Chondrocyte (in vitro differentiated cells): ENCODE measurements around the gene SSBP3. TPM values are rescaled to one million over a fixed set of nuclear protein-coding genes. Genes with fewer than 3 reads are reported as not detected.

ENCODE experiments used
- DNase-seq: peaks from one replicate; pipeline ENCODE4 v3.0.0; 2021; ENCODE audit warnings: mixed read lengths, low spot score
- H3K27ac Mint-ChIP-seq: one replicate; pipeline ENCODE4 v1.8.0; 2021; ENCODE audit warnings: mild to moderate bottlenecking, moderate library complexity, mixed read lengths; ENCODE audit not compliant: unreplicated experiment
- H3K27me3 Mint-ChIP-seq: 2 replicates; pipeline ENCODE4 v1.8.0; 2021; ENCODE audit warnings: low read depth, mixed read lengths
- H3K36me3 Mint-ChIP-seq: 2 replicates; pipeline ENCODE4 v1.8.0; 2021; ENCODE audit warnings: low read depth, mixed read lengths
- H3K4me1 Mint-ChIP-seq: 2 replicates; pipeline ENCODE4 v1.8.0; 2021; ENCODE audit warnings: low read depth, mild to moderate bottlenecking, mixed read lengths
- H3K4me3 Mint-ChIP-seq: one replicate; pipeline ENCODE4 v1.8.0; 2021; ENCODE audit warnings: mild to moderate bottlenecking, moderate library complexity, mixed read lengths; ENCODE audit not compliant: unreplicated experiment
- H3K9me3 Mint-ChIP-seq: 2 replicates; pipeline ENCODE4 v1.8.0; 2021; ENCODE audit warnings: low read depth, mixed read lengths
- CTCF ChIP-seq: fragments of 200-600 bp; sonication (generic); IDR thresholded peaks from 2 replicates; pipeline ENCODE4 v1.5.0; 2021; ENCODE audit warnings: antibody characterized with exemption, mild to moderate bottlenecking, moderate library complexity
- total RNA-seq: library from RNA; stranded (reverse); gene quantifications from 3 replicates; pipeline ENCODE4 v1.2.1, GENCODE V29; 2021

SSBP3 gene
- total RNA-seq, 1 donor from 2014 or later: 22.0 TPM

GRCh38 chr1:54356680-54357147 lies 49.5 kb downstream of the SSBP3 start:
- no peak overlapping the region for H3K27ac Mint-ChIP-seq
- peaks cover 8% of the 10 kb centered on the region for H3K4me1 Mint-ChIP-seq
- no peak overlapping the region for H3K4me3 Mint-ChIP-seq

GRCh38 chr1:54355931-54356679 lies 50.1 kb downstream of the SSBP3 start:
- H3K36me3 Mint-ChIP-seq: no peaks in the 10 kb centered on the region
- no peak for DNase-seq
- no peaks in the 10 kb centered on the region for H3K27me3 Mint-ChIP-seq
- H3K9me3 Mint-ChIP-seq: no peaks in the 10 kb centered on the region
- TF ChIP-seq CTCF: no peak
- no peak overlapping the region for H3K4me3 Mint-ChIP-seq
- H3K4me1 Mint-ChIP-seq: peaks cover 8% of the 10 kb centered on the region
- H3K27ac Mint-ChIP-seq: no peak overlapping the region

More at GRCh38 chr1:54356680-54357147, 49.5 kb downstream of the SSBP3 start:
- Mint-ChIP-seq H3K36me3 (no peaks in the 10 kb centered on the region), H3K9me3 (no peaks in the 10 kb centered on the region), H3K27me3 (no peaks in the 10 kb centered on the region)
- no peak for DNase-seq
- no peak for TF ChIP-seq CTCF

- H3K4me1 Mint-ChIP-seq: peaks cover 8% of the 10 kb centered on the region
- no peaks in the 10 kb centered on the region for H3K36me3 Mint-ChIP-seq
- H3K27ac Mint-ChIP-seq: no peak overlapping the region
- H3K9me3 Mint-ChIP-seq: no peaks in the 10 kb centered on the region
- DNase-seq: no peak
- H3K4me3 Mint-ChIP-seq: no peak overlapping the region
- no peak for TF ChIP-seq CTCF
- no peaks in the 10 kb centered on the region for H3K27me3 Mint-ChIP-seq
Observed at GRCh38 chr1:54354899-54355298, 51.3 kb downstream of the SSBP3 start.

GRCh38 chr1:54353959-54354358 lies 52.2 kb downstream of the SSBP3 start:
- no peaks in the 10 kb centered on the region for H3K9me3 Mint-ChIP-seq
- TF ChIP-seq CTCF: no peak
- no peaks in the 10 kb centered on the region for H3K36me3 Mint-ChIP-seq
- DNase-seq: no peak
- H3K4me3 Mint-ChIP-seq: no peak overlapping the region
- peaks cover 5% of the 10 kb centered on the region for H3K4me1 Mint-ChIP-seq
- H3K27me3 Mint-ChIP-seq: no peaks in the 10 kb centered on the region
- no peak overlapping the region for H3K27ac Mint-ChIP-seq

- peak; percentile 68 for DNase-seq
- no peaks in the 10 kb centered on the region for H3K36me3 Mint-ChIP-seq
- peaks cover 5% of the 10 kb centered on the region for H3K4me1 Mint-ChIP-seq
- no peaks in the 10 kb centered on the region for H3K9me3 Mint-ChIP-seq
- no peak overlapping the region for H3K4me3 Mint-ChIP-seq
- no peaks in the 10 kb centered on the region for H3K27me3 Mint-ChIP-seq
- no peak for TF ChIP-seq CTCF
- H3K27ac Mint-ChIP-seq: no peak overlapping the region
Observed at GRCh38 chr1:54352755-54353154, 53.4 kb downstream of the SSBP3 start.
